ENCODE measurements around the gene WFIKKN1. TPM values are rescaled to one million over a fixed set of nuclear protein-coding genes. Genes with fewer than 3 reads are reported as not detected.

Gene WFIKKN1
- total and polyA plus RNA-seq, 2 of the 13 experiments (the other 11 are each of a cell fraction or from before 2014, with no cell fraction given), result 1.7 to 4.9 TPM

- TF ChIP-seq, protein P1, sequence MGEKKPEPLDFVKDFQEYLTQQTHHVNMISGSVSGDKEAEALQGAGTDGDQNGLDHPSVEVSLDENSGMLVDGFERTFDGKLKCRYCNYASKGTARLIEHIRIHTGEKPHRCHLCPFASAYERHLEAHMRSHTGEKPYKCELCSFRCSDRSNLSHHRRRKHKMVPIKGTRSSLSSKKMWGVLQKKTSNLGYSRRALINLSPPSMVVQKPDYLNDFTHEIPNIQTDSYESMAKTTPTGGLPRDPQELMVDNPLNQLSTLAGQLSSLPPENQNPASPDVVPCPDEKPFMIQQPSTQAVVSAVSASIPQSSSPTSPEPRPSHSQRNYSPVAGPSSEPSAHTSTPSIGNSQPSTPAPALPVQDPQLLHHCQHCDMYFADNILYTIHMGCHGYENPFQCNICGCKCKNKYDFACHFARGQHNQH (CRISPR knock-in tag; IDR thresholded peaks at IDR 0.05), result peak; percentile 48; the same call in 1 of the 2 replicates
- TF ChIP-seq ZNF619 (CRISPR knock-in tag; IDR thresholded peaks at IDR 0.05), result no peak
- no peak for TF ChIP-seq ZNF414 (CRISPR knock-in tag; IDR thresholded peaks at IDR 0.05)
- no peak for TF ChIP-seq MIER3 (CRISPR knock-in tag; IDR thresholded peaks at IDR 0.05; ENCODE audit: borderline replicate concordance)
- no peak for TF ChIP-seq ASH2L (IDR thresholded peaks at IDR 0.05; ENCODE audit: insufficient read length, low read depth, low read length)
- TF ChIP-seq MLLT10 (CRISPR knock-in tag; IDR thresholded peaks at IDR 0.05), result no peak
- TF ChIP-seq, protein P2, sequence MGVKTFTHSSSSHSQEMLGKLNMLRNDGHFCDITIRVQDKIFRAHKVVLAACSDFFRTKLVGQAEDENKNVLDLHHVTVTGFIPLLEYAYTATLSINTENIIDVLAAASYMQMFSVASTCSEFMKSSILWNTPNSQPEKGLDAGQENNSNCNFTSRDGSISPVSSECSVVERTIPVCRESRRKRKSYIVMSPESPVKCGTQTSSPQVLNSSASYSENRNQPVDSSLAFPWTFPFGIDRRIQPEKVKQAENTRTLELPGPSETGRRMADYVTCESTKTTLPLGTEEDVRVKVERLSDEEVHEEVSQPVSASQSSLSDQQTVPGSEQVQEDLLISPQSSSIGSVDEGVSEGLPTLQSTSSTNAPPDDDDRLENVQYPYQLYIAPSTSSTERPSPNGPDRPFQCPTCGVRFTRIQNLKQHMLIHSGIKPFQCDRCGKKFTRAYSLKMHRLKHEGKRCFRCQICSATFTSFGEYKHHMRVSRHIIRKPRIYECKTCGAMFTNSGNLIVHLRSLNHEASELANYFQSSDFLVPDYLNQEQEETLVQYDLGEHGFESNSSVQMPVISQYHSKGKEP (CRISPR knock-in tag; IDR thresholded peaks at IDR 0.05), result no peak
- no peak for TF ChIP-seq CEBPZ (IDR thresholded peaks at IDR 0.05; ENCODE audit: low read length)
- TF ChIP-seq MAFF (IDR thresholded peaks at IDR 0.05; ENCODE audit: low read depth, low read length), result no peak
- TF ChIP-seq, protein P3, sequence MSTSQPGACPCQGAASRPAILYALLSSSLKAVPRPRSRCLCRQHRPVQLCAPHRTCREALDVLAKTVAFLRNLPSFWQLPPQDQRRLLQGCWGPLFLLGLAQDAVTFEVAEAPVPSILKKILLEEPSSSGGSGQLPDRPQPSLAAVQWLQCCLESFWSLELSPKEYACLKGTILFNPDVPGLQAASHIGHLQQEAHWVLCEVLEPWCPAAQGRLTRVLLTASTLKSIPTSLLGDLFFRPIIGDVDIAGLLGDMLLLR (CRISPR knock-in tag; IDR thresholded peaks at IDR 0.05), result no peak
- no peak for TF ChIP-seq ZNF576 (CRISPR knock-in tag; IDR thresholded peaks at IDR 0.05)
- peak; percentile 76; the same call in 1 of the 2 replicates for TF ChIP-seq CEBPB (IDR thresholded peaks at IDR 0.05; ENCODE audit: borderline replicate concordance, low read depth, low read length)
- TF ChIP-seq ZNF362 (CRISPR knock-in tag; IDR thresholded peaks at IDR 0.05; ENCODE audit: borderline replicate concordance), result no peak
- TF ChIP-seq, protein P4, sequence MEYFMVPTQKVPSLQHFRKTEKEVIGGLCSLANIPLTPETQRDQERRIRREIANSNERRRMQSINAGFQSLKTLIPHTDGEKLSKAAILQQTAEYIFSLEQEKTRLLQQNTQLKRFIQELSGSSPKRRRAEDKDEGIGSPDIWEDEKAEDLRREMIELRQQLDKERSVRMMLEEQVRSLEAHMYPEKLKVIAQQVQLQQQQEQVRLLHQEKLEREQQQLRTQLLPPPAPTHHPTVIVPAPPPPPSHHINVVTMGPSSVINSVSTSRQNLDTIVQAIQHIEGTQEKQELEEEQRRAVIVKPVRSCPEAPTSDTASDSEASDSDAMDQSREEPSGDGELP (IDR thresholded peaks at IDR 0.05; ENCODE audit: borderline replicate concordance, low read depth), result peak; percentile 40; the same call in 1 of the 2 replicates
- TF ChIP-seq NR2F1 (CRISPR knock-in tag; IDR thresholded peaks at IDR 0.05), result no peak; a peak in 1 of 4 replicates
- TF ChIP-seq, protein P5, sequence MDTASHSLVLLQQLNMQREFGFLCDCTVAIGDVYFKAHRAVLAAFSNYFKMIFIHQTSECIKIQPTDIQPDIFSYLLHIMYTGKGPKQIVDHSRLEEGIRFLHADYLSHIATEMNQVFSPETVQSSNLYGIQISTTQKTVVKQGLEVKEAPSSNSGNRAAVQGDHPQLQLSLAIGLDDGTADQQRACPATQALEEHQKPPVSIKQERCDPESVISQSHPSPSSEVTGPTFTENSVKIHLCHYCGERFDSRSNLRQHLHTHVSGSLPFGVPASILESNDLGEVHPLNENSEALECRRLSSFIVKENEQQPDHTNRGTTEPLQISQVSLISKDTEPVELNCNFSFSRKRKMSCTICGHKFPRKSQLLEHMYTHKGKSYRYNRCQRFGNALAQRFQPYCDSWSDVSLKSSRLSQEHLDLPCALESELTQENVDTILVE (CRISPR knock-in tag; IDR thresholded peaks at IDR 0.05), result no peak
Observed at GRCh38 chr16:645852-646678, 15.3 kb downstream of the WFIKKN1 start (continued).
